ENCODE measurements around the gene CD40. TPM values are rescaled to one million over a fixed set of nuclear protein-coding genes. Genes with fewer than 3 reads are reported as not detected.

The CD40 gene
- total RNA-seq, 2 experiments from 2014 or later, result 34.7 to 64.2 TPM

- ChIA-PET CTCF (ENCODE audit: unreplicated experiment) (no interaction called here), POLR2A (no interaction called here)
- intact Hi-C loops (cut with micrococcal nuclease; ENCODE audit: unreplicated experiment), result no loop called here
- Histone ChIP-seq H3K9me3 (ENCODE audit: low read length) (no peaks in the 10 kb centered on the region), H3K36me3 (ENCODE audit: insufficient read depth, low read length) (no peaks in the 10 kb centered on the region), H2AFZ (ENCODE audit: low read length) (no peak overlapping the region), H3K79me2 (ENCODE audit: insufficient read depth, low read depth, low read length) (no peaks in the 10 kb centered on the region), H3K4me1 (ENCODE audit: insufficient read depth, low read length, poor library complexity, severe bottlenecking) (no peaks in the 10 kb centered on the region), H3K4me3 (ENCODE audit: low read depth, low read length, poor library complexity, severe bottlenecking) (no peak overlapping the region), H3K27ac (ENCODE audit: low read depth, low read length, poor library complexity, severe bottlenecking) (no peak overlapping the region), H3K4me2 (ENCODE audit: low read length) (no peak overlapping the region), H3K9me2 (ENCODE audit: insufficient read depth, low read length) (no peaks in the 10 kb centered on the region), H4K20me1 (ENCODE audit: insufficient read depth, low read length) (no peaks in the 10 kb centered on the region)
- DNase-seq (ENCODE audit: low spot score), result no peak
- no peak for TF ChIP-seq EZH2phosphoT487 (IDR thresholded peaks at IDR 0.05; ENCODE audit: borderline replicate concordance, low read depth, low read length)
- no peak for TF ChIP-seq CTCF (conservative IDR thresholded peaks at IDR 0.05; ENCODE audit: low read length)
- no TSS peak for BruUV-seq (replicated peaks)
Observed at GRCh38 chr20:46144432-46145025, 26.4 kb downstream of the CD40 start.

GRCh38 chr20:46145713-46146112 is 27.6 kb downstream of the CD40 start:
- TF ChIP-seq EZH2phosphoT487 (IDR thresholded peaks at IDR 0.05; ENCODE audit: borderline replicate concordance, low read depth, low read length) (no peak), CTCF (conservative IDR thresholded peaks at IDR 0.05; ENCODE audit: low read length) (no peak)
- Histone ChIP-seq H3K79me2 (ENCODE audit: insufficient read depth, low read depth, low read length) (no peaks in the 10 kb centered on the region), H3K36me3 (ENCODE audit: insufficient read depth, low read length) (no peaks in the 10 kb centered on the region), H2AFZ (ENCODE audit: low read length) (no peak overlapping the region), H3K9me3 (ENCODE audit: low read length) (no peaks in the 10 kb centered on the region), H4K20me1 (ENCODE audit: insufficient read depth, low read length) (no peaks in the 10 kb centered on the region), H3K9me2 (ENCODE audit: insufficient read depth, low read length) (no peaks in the 10 kb centered on the region), H3K4me3 (ENCODE audit: low read depth, low read length, poor library complexity, severe bottlenecking) (no peak overlapping the region), H3K4me2 (ENCODE audit: low read length) (no peak overlapping the region), H3K4me1 (ENCODE audit: insufficient read depth, low read length, poor library complexity, severe bottlenecking) (no peaks in the 10 kb centered on the region), H3K27ac (ENCODE audit: low read depth, low read length, poor library complexity, severe bottlenecking) (no peak overlapping the region)
- CTCF ChIA-PET (ENCODE audit: unreplicated experiment), result no interaction called here
- BruUV-seq (replicated peaks), result no TSS peak
- POLR2A ChIA-PET, result no interaction called here
- intact Hi-C loops (cut with micrococcal nuclease; ENCODE audit: unreplicated experiment), result no loop called here
- no peak for DNase-seq (ENCODE audit: low spot score)

GRCh38 chr20:46148313-46149208 is 30.4 kb downstream of the CD40 start:
- Histone ChIP-seq H3K4me2 (ENCODE audit: low read length) (no peak overlapping the region), H3K9me3 (ENCODE audit: low read length) (no peaks in the 10 kb centered on the region), H3K4me3 (ENCODE audit: low read depth, low read length, poor library complexity, severe bottlenecking) (no peak overlapping the region), H3K4me1 (ENCODE audit: insufficient read depth, low read length, poor library complexity, severe bottlenecking) (no peaks in the 10 kb centered on the region), H3K36me3 (ENCODE audit: insufficient read depth, low read length) (no peaks in the 10 kb centered on the region), H2AFZ (ENCODE audit: low read length) (no peak overlapping the region), H3K9me2 (ENCODE audit: insufficient read depth, low read length) (no peaks in the 10 kb centered on the region), H3K27ac (ENCODE audit: low read depth, low read length, poor library complexity, severe bottlenecking) (no peak overlapping the region), H3K79me2 (ENCODE audit: insufficient read depth, low read depth, low read length) (no peaks in the 10 kb centered on the region), H4K20me1 (ENCODE audit: insufficient read depth, low read length) (no peaks in the 10 kb centered on the region)
- ChIA-PET CTCF (ENCODE audit: unreplicated experiment) (no interaction called here), POLR2A (interaction anchor here (1.0 kb wide), 1 partner anchor 9 kb away, joined by 5 read pairs; no protein-coding TSS in a partner anchor)
- TF ChIP-seq CTCF (conservative IDR thresholded peaks at IDR 0.05; ENCODE audit: low read length), result no peak
- TF ChIP-seq EZH2phosphoT487 (IDR thresholded peaks at IDR 0.05; ENCODE audit: borderline replicate concordance, low read depth, low read length), result no peak
- intact Hi-C loops (cut with micrococcal nuclease; ENCODE audit: unreplicated experiment), result no loop called here
- no TSS peak for BruUV-seq (replicated peaks)
- no peak for DNase-seq (ENCODE audit: low spot score)
